HG03571 (cell line): ENCODE measurements around the gene FLT3.
A peak's percentile ranks its signal among the peaks of the same experiment; 100 is the strongest.

ENCODE experiments used
- ATAC-seq: cut with Tn5 transposase; IDR thresholded peaks from one replicate; pipeline ENCODE4 v1.9.1; 2021; ENCODE audit not compliant: unreplicated experiment

Gene FLT3

DNA sequence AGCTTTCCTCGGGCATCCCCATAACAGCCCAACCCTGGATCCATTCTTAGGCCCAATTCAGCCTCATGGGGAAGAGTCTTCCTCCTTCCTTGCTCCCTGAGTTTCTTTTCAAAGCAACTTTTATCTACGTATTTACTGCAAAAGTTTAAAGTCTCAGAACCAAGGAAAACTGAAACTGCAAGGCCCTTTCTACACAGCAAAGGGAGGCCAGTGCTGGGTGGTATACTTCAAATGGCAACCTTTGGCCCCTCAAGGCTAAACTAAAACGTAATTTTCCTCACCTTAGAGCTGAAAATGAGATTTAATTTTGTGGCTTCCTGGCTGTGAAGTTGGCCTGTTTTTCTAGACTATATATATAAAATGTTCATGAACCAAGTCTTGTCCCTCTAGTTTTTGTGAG lies 136.9 kb downstream of the FLT3 start:
- no peak for ATAC-seq

- no peak for ATAC-seq
Measured at GRCh38 chr13:27962982-27963381, 137.4 kb downstream of the FLT3 start.

GRCh38 chr13:27962128-27962841 lies 138.1 kb downstream of the FLT3 start:
- ATAC-seq: no peak

- no peak for ATAC-seq
Measured at GRCh38 chr13:27961227-27962085, 138.9 kb downstream of the FLT3 start.

DNA sequence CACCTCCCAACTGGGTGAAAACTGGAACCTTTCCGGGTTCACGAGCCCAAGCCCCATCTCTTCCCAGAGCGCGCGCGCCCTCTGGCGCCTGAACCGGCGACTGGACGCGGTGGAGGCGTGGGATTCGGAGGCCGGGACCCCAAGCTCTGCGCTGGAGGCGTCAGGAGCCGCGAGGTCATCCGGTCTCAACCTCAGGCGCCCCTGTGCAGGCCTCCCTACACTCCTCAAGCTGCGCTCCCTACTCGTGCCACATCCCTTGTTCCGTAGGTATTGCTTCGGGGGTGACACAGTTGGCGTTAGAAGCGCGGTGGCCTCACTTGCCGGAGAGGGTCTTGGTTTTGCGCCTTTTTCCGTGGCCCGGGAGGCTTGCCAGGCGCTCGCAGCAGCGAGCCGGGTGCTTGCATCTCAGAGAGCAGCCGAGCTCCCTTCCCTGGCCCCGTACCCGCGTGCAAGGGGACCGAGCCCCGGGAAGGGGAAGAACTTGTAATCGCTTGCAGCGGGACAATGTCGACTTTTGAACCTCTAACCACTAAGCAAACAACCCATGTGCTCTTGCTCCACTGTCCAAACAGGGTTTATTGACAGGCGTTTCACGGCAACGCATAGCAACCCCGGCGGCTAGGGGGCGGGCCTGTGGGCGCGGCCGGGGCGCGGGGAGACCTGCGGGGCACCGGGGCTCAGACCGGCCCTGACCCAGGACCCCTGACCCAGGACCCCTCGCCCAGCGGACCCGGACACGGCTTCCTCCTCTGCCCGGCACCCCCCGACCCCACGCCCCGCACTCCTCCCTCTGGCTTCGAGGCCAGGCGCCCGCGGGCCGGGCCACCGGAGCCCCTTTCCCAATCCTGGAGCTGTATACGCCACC lies 139.8 kb downstream of the FLT3 start:
- ATAC-seq: no peak

- no peak for ATAC-seq
Measured at GRCh38 chr13:27959976-27960361, 140.4 kb downstream of the FLT3 start.

DNA sequence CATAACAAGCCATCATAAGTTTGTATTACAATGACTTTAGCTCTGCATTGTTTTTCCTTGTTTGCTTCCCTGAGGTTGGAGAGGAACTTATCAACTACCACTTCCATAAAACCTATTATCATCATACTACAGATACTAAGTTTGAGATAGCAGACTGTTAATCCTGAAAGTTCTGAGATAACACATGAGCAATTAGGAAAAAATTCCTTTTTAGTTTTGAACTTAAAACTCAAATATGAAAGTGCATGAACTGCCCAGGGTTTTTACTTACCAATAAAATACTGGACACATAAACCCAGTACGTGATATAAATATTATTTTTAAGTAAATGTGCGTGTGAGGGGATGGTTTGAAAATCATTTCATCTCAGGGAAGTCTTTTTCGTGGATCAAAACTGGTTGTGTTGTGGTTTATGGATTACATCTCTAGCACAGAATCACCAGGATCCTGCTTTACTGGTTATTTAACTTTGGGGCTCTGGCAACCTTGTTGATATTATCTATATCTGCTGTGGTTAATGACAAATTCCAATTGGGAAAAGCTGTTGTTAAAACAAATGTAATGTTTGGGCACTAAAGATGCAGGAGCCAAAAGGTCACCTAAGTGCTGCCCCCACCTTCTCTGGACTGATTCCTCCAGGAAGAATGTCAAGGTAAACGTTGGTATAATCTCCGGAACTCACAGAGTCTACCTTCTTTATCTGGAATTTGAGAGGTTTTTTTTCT lies 143.6 kb downstream of the FLT3 start:
- no peak for ATAC-seq

DNA sequence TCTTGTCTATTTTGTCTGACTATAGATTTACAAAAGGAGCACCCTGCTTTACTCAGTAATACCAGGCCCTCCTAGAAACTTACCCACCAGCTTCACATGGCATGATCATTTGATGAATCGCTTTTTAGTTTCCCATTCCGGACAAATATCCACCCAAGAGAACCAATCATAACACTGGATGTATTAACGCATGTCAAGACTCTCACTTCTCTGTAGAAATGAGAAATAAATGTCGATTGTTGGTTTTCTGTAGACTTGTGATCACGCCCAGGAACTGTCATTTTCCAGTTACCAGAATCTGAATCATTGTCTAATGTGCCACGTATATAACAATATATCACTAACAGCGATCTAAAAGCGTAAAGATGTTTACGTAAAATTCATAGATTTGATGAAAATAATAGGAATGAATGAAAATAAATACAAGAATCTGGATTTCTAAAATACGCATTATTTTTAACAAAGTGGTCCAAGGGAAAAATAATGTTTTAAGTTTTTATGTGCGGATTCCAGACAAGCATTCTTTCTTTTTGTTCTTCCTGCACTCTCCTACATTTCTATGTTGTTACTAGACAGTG lies 145.3 kb downstream of the FLT3 start:
- no peak for ATAC-seq

DNA sequence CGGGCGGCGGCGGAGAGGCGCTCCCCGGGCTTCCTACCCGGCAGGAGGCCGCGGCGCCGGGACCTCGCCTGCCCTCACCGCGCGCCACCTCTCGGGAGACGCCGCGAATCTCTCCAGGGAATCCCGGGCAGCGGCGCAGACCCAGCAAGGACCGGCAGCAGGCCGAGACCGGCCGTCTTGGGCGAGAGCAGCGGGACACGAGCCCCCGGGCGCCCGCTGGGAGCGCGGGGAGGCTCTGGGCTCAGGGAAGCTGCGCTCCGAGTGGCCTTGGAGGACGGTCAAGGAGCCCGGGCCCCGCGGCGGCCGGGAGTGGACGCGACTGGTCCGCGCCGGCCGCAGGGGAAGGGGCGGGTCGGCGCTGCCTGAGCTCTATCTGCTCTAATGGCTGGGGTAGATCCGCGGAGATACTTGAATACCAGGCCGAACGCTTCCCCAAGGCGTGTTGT lies 145.9 kb downstream of the FLT3 start:
- peak; percentile 18 for ATAC-seq

DNA sequence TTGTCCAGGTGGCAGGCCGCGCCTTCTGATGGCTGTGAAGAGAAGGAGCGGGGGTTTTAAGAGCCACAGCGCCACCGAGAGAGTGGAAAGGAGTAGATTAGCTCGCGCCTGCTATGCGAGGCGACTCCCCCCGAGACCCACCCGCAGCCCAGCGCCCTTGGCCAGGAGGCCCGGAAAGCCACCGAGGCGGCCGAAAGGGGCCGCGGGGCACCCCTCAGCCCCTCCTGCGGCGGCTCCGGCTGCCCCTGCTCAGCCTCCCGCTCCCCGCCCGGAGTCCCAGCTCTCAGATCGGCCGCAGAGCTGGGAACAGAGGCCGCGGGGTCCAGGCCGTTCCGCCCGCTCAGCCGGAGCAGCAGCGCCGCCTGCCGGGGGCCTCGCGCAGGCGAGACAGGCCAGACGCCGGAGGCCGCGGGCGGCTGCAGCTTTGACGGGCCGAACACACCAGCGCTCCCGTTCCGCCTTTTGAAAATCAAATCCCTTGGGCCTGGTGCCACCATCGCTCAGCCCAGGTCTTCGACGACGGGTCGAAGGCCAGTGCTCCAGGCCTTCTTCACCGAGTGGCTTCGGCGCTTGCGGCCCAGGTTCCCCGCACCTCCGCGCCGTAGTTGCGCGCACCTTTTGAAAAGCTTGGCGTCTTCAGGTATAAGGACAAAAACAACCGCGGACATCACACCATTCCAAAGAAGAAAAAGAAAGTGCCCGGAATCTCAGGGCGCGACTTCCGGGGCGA lies 146.5 kb downstream of the FLT3 start:
- ATAC-seq: peak; percentile 79
